MM.1S (cell line): ENCODE results near the gene ATXN1.

Experiments
- DNase-seq: peaks from one replicate; pipeline ENCODE4 v3.0.0-alpha.2; 2015
- H2AFZ ChIP-seq: fragments of 300-600 bp; sonication (generic); 2 replicates; pipeline ENCODE4 v1.6.0; 2016; ENCODE audit warnings: antibody characterized with exemption, low read length
- H3F3A ChIP-seq: fragments of 300-600 bp; sonication (generic); 2 replicates; pipeline ENCODE4 v1.6.1; 2016; ENCODE audit warnings: mild to moderate bottlenecking, antibody characterized with exemption, low read length, moderate library complexity, mixed read lengths; ENCODE audit not compliant: insufficient read depth
- H3K27ac ChIP-seq: fragments of 300-600 bp; sonication (generic); 2 replicates; pipeline ENCODE4 v1.5.1; 2016; ENCODE audit warnings: mild to moderate bottlenecking, low read length
- H3K27me3 ChIP-seq: fragments of 300-600 bp; sonication (generic); replicated peaks from 2 replicates; pipeline ENCODE4 v1.6.0; 2016; ENCODE audit warnings: low read length; ENCODE audit not compliant: insufficient read depth
- H3K36me3 ChIP-seq: fragments of 300-600 bp; sonication (generic); replicated peaks from 2 replicates; pipeline ENCODE4 v1.6.1; 2016; ENCODE audit warnings: mild to moderate bottlenecking, low read length, mixed read lengths; ENCODE audit not compliant: insufficient read depth
- H3K4me1 ChIP-seq: fragments of 300-600 bp; sonication (generic); 2 replicates; pipeline ENCODE4 v1.6.1; 2016; ENCODE audit warnings: low read length, mixed read lengths
- H3K4me2 ChIP-seq: fragments of 300-600 bp; sonication (generic); 2 replicates; pipeline ENCODE4 v1.6.0; 2016; ENCODE audit warnings: low read depth, low read length
- H3K4me3 ChIP-seq: fragments of 300-600 bp; sonication (generic); 2 replicates; pipeline ENCODE4 v1.5.1; 2016; ENCODE audit warnings: low read length, mixed read lengths
- H3K79me2 ChIP-seq: fragments of 300-600 bp; sonication (generic); 2 replicates; pipeline ENCODE4 v1.6.1; 2016; ENCODE audit warnings: mixed run types, low read length, mixed read lengths
- H3K9ac ChIP-seq: fragments of 300-600 bp; sonication (generic); 2 replicates; pipeline ENCODE4 v1.6.1; 2016; ENCODE audit warnings: low read length, mixed read lengths
- H3K9me2 ChIP-seq: fragments of 300-600 bp; sonication (generic); replicated peaks from 2 replicates; pipeline ENCODE4 v1.6.1; 2016; ENCODE audit warnings: mild to moderate bottlenecking, low read length, mixed read lengths; ENCODE audit not compliant: insufficient read depth
- H3K9me3 ChIP-seq: fragments of 300-600 bp; sonication (generic); replicated peaks from 2 replicates; pipeline ENCODE4 v1.6.1; 2016; ENCODE audit warnings: mild to moderate bottlenecking, low read length, mixed read lengths; ENCODE audit not compliant: insufficient read depth
- H4K20me1 ChIP-seq: fragments of 300-600 bp; sonication (generic); 2 replicates; pipeline ENCODE4 v1.6.1; 2016; ENCODE audit warnings: mild to moderate bottlenecking, low read length, moderate library complexity, mixed read lengths; ENCODE audit not compliant: insufficient read depth
- EZH2 ChIP-seq: fragments of 300-600 bp; sonication (generic); optimal IDR thresholded peaks from 2 replicates; pipeline ENCODE3; 2017; ENCODE audit warnings: low read depth, mild to moderate bottlenecking, antibody characterized with exemption, low read length, mixed read lengths
- EZH2phosphoT487 ChIP-seq: fragments of 300-600 bp; sonication (generic); IDR thresholded peaks from 2 replicates; pipeline ENCODE4 v1.6.1; 2018; ENCODE audit warnings: antibody characterized with exemption, low read length
- TF ChIP-seq, protein P1 (sequence below): fragments of 300-600 bp; sonication (generic); IDR thresholded peaks from 2 replicates; pipeline ENCODE4 v1.5.1; 2016; ENCODE audit warnings: antibody characterized with exemption, low read length, mixed read lengths

Gene ATXN1

DNA sequence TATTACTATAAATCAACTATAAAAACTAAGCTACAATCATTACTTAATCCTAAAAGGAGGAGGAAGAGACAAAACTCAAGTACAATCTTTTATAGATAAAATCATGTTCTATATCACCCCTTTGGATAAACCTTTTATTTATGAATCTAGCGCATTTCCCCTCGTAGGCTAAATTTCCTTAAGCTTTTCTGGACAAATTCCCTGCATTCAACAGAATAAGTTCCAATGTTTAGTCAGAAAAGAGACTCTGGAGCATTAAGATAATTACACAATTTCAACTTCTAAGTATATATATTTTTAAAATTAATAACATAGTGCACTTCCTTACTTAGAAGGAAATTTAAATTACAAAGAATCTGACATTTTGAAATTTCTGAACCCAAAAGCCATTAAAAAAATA lies 37.9 kb downstream of the ATXN1 start:
- Histone ChIP-seq H3K27me3 (no peaks in the 10 kb centered on the region), H3K36me3 (no peaks in the 10 kb centered on the region), H3K4me1 (no peaks in the 10 kb centered on the region), H4K20me1 (no peaks in the 10 kb centered on the region), H3K79me2 (peaks cover 15% of the 10 kb centered on the region; the same call in 1 of the 2 replicates), H3K9ac (no peak overlapping the region), H3K9me3 (no peaks in the 10 kb centered on the region), H3K27ac (no peak overlapping the region), H3K9me2 (no peaks in the 10 kb centered on the region), H3K4me3 (no peak overlapping the region), H3K4me2 (no peak overlapping the region), H3F3A (no peaks in the 10 kb centered on the region), H2AFZ (no peak overlapping the region)
- DNase-seq = no peak
- no peak for TF ChIP-seq EZH2phosphoT487
- TF ChIP-seq EZH2 = no peak
- TF ChIP-seq, protein P1, sequence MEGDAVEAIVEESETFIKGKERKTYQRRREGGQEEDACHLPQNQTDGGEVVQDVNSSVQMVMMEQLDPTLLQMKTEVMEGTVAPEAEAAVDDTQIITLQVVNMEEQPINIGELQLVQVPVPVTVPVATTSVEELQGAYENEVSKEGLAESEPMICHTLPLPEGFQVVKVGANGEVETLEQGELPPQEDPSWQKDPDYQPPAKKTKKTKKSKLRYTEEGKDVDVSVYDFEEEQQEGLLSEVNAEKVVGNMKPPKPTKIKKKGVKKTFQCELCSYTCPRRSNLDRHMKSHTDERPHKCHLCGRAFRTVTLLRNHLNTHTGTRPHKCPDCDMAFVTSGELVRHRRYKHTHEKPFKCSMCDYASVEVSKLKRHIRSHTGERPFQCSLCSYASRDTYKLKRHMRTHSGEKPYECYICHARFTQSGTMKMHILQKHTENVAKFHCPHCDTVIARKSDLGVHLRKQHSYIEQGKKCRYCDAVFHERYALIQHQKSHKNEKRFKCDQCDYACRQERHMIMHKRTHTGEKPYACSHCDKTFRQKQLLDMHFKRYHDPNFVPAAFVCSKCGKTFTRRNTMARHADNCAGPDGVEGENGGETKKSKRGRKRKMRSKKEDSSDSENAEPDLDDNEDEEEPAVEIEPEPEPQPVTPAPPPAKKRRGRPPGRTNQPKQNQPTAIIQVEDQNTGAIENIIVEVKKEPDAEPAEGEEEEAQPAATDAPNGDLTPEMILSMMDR = no peak

DNA sequence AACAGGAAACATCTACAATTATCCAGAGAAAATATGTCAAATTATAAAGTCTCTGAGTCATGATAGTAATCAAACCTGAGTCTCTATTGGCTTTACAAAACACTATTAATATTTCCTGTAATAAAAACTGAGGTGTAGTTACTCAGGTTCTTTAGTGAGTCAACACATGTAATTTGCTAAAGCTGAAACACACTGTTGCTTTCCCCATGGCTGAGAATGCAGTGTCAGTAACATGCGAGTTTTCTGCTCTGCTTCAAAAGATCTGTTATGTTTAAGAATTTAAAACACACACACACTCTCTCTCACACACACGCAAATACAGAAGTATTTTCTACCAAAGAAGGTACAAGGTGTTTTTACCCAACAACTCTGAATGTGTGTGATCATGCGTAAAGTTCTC lies 38.6 kb downstream of the ATXN1 start:
- no peak for TF ChIP-seq EZH2
- no peak for TF ChIP-seq EZH2phosphoT487
- TF ChIP-seq, protein P1 = no peak
- Histone ChIP-seq H3K4me3 (no peak overlapping the region), H3K9me3 (no peaks in the 10 kb centered on the region), H3K9me2 (no peaks in the 10 kb centered on the region), H3K79me2 (peaks cover 12% of the 10 kb centered on the region; the same call in 1 of the 2 replicates), H3K4me1 (no peaks in the 10 kb centered on the region), H2AFZ (no peak overlapping the region), H3K27ac (no peak overlapping the region), H3K27me3 (no peaks in the 10 kb centered on the region), H3F3A (no peaks in the 10 kb centered on the region), H4K20me1 (no peaks in the 10 kb centered on the region), H3K4me2 (no peak overlapping the region), H3K9ac (no peak overlapping the region), H3K36me3 (no peaks in the 10 kb centered on the region)
- no peak for DNase-seq

DNA sequence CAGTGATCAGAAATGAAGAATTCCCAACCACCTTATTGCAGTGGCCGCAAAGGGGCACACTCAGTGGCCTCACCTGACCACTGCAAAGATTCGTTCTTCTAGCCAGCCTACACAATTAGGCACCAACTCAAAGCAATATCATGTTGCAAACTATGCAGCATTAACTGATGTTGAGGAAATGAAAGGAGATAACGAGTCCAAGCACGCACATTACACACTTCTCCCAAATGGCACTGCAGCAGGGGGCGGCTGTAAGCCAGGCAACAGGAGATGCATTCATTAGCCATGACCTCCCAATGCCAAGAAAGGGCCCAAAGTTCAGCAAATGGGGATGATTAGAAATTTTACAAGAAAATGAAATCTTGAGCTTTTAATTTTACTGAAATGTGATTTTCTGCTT lies 39.3 kb downstream of the ATXN1 start:
- no peaks in the 10 kb centered on the region for H3K9me3 ChIP-seq
- no peak overlapping the region for H3K4me3 ChIP-seq
- TF ChIP-seq EZH2phosphoT487 = no peak
- TF ChIP-seq, protein P1 = no peak
- TF ChIP-seq EZH2 = no peak

DNA sequence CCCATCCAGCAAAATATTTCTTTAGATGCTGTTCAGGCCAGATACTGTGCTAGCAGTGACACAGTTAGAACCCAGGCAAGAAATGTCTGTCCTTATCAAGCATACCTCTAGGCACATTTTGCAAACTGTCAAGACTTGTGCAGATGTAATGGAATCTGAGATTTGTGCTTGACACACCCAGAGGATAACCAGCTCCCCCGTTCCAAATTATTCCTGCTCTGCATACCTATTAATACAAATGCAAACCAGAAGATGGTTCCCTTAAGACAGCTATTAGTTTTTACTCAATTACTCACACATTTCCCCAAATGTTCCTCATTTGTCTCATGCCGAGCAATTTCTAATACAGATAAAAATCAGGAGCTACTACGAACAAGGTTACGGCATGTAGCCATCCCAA lies 40.4 kb downstream of the ATXN1 start:
- TF ChIP-seq EZH2phosphoT487 (no peak), EZH2 (no peak)
- TF ChIP-seq, protein P1 = no peak
- Histone ChIP-seq H3F3A (no peaks in the 10 kb centered on the region), H3K4me3 (no peak overlapping the region), H3K4me2 (no peak overlapping the region), H3K79me2 (peaks cover 12% of the 10 kb centered on the region; the same call in 1 of the 2 replicates), H4K20me1 (no peaks in the 10 kb centered on the region), H3K27ac (no peak overlapping the region), H3K36me3 (no peaks in the 10 kb centered on the region), H3K4me1 (no peaks in the 10 kb centered on the region), H3K9me2 (no peaks in the 10 kb centered on the region), H3K27me3 (no peaks in the 10 kb centered on the region), H3K9ac (no peak overlapping the region), H3K9me3 (no peaks in the 10 kb centered on the region), H2AFZ (no peak overlapping the region)
- no peak for DNase-seq

More for the DNA sequence above, 39.3 kb downstream of the ATXN1 start:
- Histone ChIP-seq H3K36me3 (no peaks in the 10 kb centered on the region), H3K79me2 (peaks cover 12% of the 10 kb centered on the region; the same call in 1 of the 2 replicates), H3K9ac (no peak overlapping the region), H3K9me2 (no peaks in the 10 kb centered on the region), H2AFZ (no peak overlapping the region), H3F3A (no peaks in the 10 kb centered on the region), H3K27me3 (no peaks in the 10 kb centered on the region), H3K4me1 (no peaks in the 10 kb centered on the region), H3K4me2 (no peak overlapping the region), H4K20me1 (no peaks in the 10 kb centered on the region), H3K27ac (no peak overlapping the region)
- DNase-seq = no peak
